ENCODE data around the gene HBQ1.

The HBQ1 gene

DNA sequence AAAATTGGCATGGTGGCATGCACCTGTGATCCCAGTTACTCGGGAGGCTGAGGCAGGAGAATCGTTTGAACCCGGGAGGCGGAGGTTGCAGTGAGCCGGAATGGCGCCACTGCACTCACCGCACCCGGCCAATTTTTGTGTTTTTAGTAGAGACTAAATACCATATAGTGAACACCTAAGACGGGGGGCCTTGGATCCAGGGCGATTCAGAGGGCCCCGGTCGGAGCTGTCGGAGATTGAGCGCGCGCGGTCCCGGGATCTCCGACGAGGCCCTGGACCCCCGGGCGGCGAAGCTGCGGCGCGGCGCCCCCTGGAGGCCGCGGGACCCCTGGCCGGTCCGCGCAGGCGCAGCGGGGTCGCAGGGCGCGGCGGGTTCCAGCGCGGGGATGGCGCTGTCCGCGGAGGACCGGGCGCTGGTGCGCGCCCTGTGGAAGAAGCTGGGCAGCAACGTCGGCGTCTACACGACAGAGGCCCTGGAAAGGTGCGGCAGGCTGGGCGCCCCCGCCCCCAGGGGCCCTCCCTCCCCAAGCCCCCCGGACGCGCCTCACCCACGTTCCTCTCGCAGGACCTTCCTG lies at the start of gene HBQ1:
Gene HBQ1 (plus strand): TSS at position 359 of the 575 bp plus-strand sequence. CDS start 28 bp downstream, at position 387.
- TF ChIP-seq, protein P1, sequence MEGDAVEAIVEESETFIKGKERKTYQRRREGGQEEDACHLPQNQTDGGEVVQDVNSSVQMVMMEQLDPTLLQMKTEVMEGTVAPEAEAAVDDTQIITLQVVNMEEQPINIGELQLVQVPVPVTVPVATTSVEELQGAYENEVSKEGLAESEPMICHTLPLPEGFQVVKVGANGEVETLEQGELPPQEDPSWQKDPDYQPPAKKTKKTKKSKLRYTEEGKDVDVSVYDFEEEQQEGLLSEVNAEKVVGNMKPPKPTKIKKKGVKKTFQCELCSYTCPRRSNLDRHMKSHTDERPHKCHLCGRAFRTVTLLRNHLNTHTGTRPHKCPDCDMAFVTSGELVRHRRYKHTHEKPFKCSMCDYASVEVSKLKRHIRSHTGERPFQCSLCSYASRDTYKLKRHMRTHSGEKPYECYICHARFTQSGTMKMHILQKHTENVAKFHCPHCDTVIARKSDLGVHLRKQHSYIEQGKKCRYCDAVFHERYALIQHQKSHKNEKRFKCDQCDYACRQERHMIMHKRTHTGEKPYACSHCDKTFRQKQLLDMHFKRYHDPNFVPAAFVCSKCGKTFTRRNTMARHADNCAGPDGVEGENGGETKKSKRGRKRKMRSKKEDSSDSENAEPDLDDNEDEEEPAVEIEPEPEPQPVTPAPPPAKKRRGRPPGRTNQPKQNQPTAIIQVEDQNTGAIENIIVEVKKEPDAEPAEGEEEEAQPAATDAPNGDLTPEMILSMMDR (conservative IDR thresholded peaks at IDR 0.05; ENCODE audit: low read depth) = peak; percentile 28; the same call in 1 of the 2 replicates
- CTCF ChIA-PET = interaction anchor here (0.5 to 1.3 kb wide), 7 partner anchors 10 to 73 kb away, joined by 3 to 8 read pairs (median 3); no protein-coding TSS in a partner anchor
- no peak for DNase-seq (ENCODE audit: low spot score)
- H3K27ac ChIP-seq = no peak within 1 kb of the TSS
- POLR2A ChIA-PET (ENCODE audit: low non-redundant PET) = no interaction called here

DNA sequence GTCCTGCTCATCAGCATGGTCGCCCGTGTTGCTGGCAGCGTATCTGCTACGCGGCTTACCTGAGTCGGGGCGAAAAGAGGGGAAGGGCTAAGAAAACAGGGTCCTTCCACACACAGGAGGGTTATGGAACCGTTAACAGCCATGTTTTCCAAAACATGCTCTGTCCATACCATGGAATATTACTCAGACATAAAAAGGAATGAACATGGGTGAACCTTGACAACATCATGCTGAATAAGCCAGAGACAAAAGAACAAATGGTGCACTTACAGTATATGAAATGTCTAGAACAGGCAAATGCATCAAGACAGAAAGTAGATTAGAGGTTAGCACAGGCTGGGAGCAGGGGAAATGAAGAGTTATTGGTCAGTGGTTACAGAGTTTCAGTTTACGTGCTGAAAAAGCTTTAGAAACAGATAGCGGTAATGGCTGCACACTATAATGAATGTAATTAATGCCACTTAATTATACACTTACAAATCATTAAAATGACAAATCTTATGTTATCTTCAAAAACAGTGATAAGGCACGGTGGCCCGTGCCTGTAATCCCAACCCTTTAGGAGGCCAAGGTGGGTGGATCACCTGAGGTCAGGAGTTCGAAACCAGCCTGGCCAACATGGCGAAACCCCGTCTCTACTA lies 49.6 kb upstream of the HBQ1 start:
- CTCF ChIA-PET = interaction anchor here (0.6 to 0.8 kb wide), 2 partner anchors 8 to 24 kb away, joined by 3 read pairs; no protein-coding TSS in a partner anchor
- DNase-seq (ENCODE audit: low spot score) = no peak
- POLR2A ChIA-PET (ENCODE audit: low non-redundant PET) = no interaction called here
- H3K27ac ChIP-seq = no peak overlapping the region
- TF ChIP-seq, protein P1 (conservative IDR thresholded peaks at IDR 0.05; ENCODE audit: low read depth) = no peak

DNA sequence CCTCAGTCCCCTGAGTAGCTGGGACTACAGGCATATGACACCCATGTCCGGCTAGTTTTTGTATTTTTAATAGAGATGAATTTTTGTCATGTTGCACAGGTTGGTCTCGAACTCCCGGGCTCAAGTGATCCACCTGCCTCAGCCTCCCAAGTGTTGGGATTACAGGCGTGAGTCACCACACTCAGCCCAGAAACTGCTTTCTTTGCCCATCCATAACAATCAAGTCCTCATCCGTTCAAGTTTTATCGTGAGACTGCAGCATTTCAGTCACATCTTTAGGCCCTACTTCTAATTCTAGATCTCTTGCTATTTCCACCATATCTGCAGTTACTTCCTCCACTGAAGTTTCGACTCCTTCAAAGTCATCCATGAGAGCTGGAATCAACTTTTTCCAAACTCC lies 48.1 kb upstream of the HBQ1 start:
- TF ChIP-seq, protein P1 (conservative IDR thresholded peaks at IDR 0.05; ENCODE audit: low read depth) = no peak
- DNase-seq (ENCODE audit: low spot score) = no peak
- H3K27ac ChIP-seq = no peak overlapping the region
- ChIA-PET CTCF (interaction anchor here (0.6 kb wide), 2 partner anchors 24 to 36 kb away, joined by 3 read pairs; no protein-coding TSS in a partner anchor), POLR2A (ENCODE audit: low non-redundant PET) (interaction anchor here (0.6 kb wide), 1 partner anchor 36 kb away, joined by 3 read pairs; no protein-coding TSS in a partner anchor)

DNA sequence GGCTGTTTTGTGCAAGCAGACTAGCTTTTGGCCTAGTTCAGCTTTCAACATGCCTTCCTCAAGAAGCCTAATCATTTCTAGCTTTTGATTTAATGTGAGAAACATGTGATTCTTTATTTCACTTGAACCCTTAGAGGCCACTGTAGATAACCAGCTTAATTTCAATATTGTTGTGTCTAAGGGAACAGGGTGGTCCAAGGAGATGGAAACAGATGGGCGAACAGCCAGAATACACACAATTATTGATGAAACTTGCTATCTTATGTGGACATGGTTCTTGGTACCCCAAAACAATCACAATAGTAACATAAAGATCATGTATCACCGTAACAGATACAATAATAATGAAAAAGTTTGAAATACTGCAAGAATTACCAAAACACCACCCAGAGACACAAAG lies 46.5 kb upstream of the HBQ1 start:
- POLR2A ChIA-PET (ENCODE audit: low non-redundant PET) = interaction anchor here (0.8 kb wide), 1 partner anchor 14 kb away, joined by 6 read pairs; no protein-coding TSS in a partner anchor
- DNase-seq (ENCODE audit: low spot score) = no peak
- no peak overlapping the region for H3K27ac ChIP-seq
- CTCF ChIA-PET = interaction anchor here (0.6 to 1.8 kb wide), 4 partner anchors 8 to 184 kb away, joined by 3 to 4 read pairs (median 4); no protein-coding TSS in a partner anchor
- TF ChIP-seq, protein P1 (conservative IDR thresholded peaks at IDR 0.05; ENCODE audit: low read depth) = no peak

DNA sequence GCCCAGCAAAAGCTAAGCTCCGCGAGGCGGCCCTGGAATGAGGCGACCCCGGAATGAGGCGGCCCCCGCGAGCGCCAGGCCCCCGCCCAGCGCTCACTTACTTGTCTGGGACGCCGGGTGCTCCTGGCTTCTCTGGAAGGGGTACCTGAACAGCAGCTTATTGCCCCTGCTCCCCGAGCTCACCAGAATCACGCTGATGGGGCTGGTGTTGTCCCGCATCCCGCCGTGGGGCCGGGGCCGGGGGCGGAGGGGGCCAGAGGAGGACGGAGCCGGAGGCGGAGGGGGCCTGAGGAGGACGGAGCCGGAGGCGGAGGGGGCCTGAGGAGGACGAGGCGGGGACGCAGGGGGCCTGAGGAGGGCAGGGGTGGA lies 42.2 kb upstream of the HBQ1 start:
- CTCF ChIA-PET = interaction anchor here (0.6 to 0.7 kb wide), 2 partner anchors 11 to 224 kb away, joined by 3 to 5 read pairs; no protein-coding TSS in a partner anchor
- peak overlapping the region; percentile 84 for H3K27ac ChIP-seq
- peak; percentile 27 for DNase-seq (ENCODE audit: low spot score)
- POLR2A ChIA-PET (ENCODE audit: low non-redundant PET) = interaction anchor here (0.5 kb wide), 1 partner anchor 31 kb away, joined by 4 read pairs; no protein-coding TSS in a partner anchor
- TF ChIP-seq, protein P1 (conservative IDR thresholded peaks at IDR 0.05; ENCODE audit: low read depth) = no peak

DNA sequence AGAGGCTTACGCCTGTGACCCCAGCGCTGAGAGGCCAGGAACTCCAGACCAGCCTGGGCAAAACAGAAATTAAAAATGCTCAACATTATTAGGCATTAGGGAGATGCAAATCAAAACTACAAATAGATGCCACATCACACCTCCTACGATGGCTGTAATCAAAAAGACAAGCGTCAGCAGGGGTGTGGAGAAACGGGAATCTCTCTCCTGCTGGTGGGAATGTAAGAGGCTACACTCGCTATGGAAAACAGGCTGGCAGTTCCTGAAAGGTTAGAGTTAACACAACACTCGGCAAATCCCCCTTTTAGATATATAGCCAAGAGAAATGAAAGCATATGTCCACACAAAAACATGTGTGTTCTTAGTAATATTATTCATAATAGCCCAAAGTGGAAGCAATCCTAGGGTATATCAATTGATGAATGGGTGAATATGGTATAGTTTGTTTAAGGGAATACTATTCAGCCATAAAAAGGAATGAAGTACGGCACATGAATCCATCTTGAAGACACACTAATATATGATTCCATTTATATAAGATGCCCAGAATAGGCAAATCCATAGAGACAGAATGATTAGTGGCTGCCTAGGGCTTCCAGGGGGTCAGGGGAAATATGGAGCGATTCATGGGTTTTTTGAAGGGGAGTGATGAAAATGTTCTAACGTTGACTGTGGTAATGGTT lies 39.9 kb upstream of the HBQ1 start:
- DNase-seq (ENCODE audit: low spot score) = no peak
- POLR2A ChIA-PET (ENCODE audit: low non-redundant PET) = no interaction called here
- CTCF ChIA-PET = no interaction called here
- no peak overlapping the region for H3K27ac ChIP-seq
- TF ChIP-seq, protein P1 (conservative IDR thresholded peaks at IDR 0.05; ENCODE audit: low read depth) = no peak

All from RWPE1 (cell line).